Tongue (tissue), 2 donors: ENCODE results near the gene OR2H1. TPM values are rescaled to one million over a fixed set of nuclear protein-coding genes. Genes with fewer than 3 reads are reported as not detected.

Source experiments
- DNase-seq: peaks from one replicate; pipeline ENCODE4 v3.0.0-alpha.2; 2015
- total RNA-seq: library from RNA; depleted of rRNA; stranded (reverse); fragments of >200 nt; gene quantifications from one replicate; pipeline ENCODE4 v1.2.3, GENCODE V29; 2014

The OR2H1 gene
- total RNA-seq, 1 donor from 2014 or later: not detected

GRCh38 chr6:29510746-29511300 lies 53.9 kb downstream of the OR2H1 start:
- no peak for DNase-seq

Other genes starting within 250 kb of the OR2H1 start
- not detected for gene OR14J1, start 155.5 kb upstream of the OR2H1 start, total RNA-seq
- not detected for gene OR5V1, start 88.3 kb upstream of the OR2H1 start, total RNA-seq
- gene OR12D3, start 81.9 kb upstream of the OR2H1 start, total RNA-seq: not detected
- gene OR12D2, start 61.5 kb upstream of the OR2H1 start, total RNA-seq: not detected
- gene OR12D1, start 42.2 kb upstream of the OR2H1 start, total RNA-seq: not detected
- not detected for gene OR10C1, start 17.8 kb upstream of the OR2H1 start, total RNA-seq
- not detected for gene OR11A1, start 84 bp upstream of the OR2H1 start, total RNA-seq
- gene MAS1L, start 30.8 kb downstream of the OR2H1 start, total RNA-seq: not detected
- gene UBD, start 102.6 kb downstream of the OR2H1 start, total RNA-seq: not detected
- not detected for gene OR2H2, start 128.0 kb downstream of the OR2H1 start, total RNA-seq
- gene GABBR1, start 176.0 kb downstream of the OR2H1 start, total RNA-seq: 33.0 TPM
- not detected for gene MOG, start 199.9 kb downstream of the OR2H1 start, total RNA-seq
- gene ZFP57, start 224.0 kb downstream of the OR2H1 start, total RNA-seq: not detected